GM21423 (cell line): ENCODE data around the gene GNAL.
A peak's percentile ranks its signal among the peaks of the same experiment; 100 is the strongest.
"Not testable (repeated sequence)": the region's sequence is repeated elsewhere in the genome, so short reads cannot be mapped to it uniquely, and the experiment has no call there.

Experiments used
- ATAC-seq: cut with Tn5 transposase; IDR thresholded peaks from one replicate; pipeline ENCODE4 v1.9.1; 2021; ENCODE audit warnings: mild to moderate bottlenecking, moderate library complexity; ENCODE audit not compliant: unreplicated experiment

The GNAL gene

DNA sequence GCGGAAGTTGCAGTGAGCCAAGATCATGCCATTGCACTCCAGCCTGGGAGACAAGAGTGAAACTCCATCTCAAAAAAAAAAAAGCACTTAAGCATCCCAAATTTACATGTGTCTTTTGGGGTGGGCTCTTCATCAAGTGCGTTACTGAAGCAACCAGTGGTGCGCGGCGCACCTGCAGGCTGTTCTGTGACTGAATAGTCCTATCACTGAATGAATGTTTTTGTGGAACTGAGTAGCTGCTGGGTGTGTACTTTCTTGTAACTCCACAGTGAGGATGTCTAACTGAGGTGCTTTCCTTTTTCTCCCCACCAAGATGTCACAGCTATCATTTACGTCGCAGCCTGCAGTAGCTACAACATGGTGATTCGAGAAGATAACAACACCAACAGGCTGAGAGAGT is 179.2 kb downstream of the GNAL start:
- no peak for ATAC-seq

DNA sequence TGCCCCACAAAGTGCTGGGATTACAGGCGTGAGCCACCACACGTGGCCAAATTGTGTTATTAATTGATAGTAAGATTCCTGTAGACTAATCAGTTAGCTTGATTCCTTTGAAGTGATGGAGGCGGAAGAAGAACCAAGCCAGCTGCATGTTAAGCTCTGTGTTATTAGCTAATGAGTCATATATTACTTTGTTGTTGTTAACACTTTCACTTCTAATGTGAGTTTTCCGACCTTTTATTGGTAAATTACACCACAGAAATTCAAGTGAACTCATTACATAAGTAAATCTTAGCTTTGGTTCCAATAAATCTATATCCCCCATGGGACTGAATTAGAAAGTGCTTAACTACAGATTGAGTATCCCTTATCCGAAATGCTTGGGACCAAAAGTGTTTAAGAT is 182.4 kb downstream of the GNAL start:
- no peak for ATAC-seq

DNA sequence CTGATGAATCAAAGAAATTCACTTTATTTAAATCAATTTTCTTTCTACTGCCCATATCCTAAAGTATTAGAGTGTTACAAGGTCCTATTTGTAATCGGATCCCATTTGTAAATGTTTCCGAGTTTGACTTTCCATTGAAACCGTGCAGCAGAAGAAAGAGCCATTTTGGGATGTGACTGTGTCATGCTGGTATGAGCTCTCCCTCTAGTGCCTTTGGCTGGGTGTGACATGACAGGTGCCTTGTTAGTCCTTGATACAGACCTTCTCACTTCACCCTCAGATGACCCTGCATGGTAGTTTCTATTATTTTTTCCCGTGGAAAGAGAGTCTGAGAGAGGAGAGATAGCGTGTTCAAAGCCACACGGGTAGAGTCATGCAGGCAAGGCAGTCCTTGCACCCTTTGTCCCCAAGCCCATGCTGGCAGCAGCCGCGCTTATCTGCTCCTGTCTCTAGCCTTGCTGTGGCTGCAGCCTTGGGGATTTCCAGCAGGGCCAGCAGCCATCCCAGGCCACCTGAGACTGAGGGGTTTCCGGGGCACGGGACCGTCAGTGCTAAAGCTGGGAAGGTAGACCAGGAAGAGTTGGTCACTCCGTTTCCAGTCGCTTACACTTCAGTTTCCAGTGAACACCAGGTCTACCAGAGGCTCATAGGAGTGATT is 183.5 kb downstream of the GNAL start:
- no peak for ATAC-seq

DNA sequence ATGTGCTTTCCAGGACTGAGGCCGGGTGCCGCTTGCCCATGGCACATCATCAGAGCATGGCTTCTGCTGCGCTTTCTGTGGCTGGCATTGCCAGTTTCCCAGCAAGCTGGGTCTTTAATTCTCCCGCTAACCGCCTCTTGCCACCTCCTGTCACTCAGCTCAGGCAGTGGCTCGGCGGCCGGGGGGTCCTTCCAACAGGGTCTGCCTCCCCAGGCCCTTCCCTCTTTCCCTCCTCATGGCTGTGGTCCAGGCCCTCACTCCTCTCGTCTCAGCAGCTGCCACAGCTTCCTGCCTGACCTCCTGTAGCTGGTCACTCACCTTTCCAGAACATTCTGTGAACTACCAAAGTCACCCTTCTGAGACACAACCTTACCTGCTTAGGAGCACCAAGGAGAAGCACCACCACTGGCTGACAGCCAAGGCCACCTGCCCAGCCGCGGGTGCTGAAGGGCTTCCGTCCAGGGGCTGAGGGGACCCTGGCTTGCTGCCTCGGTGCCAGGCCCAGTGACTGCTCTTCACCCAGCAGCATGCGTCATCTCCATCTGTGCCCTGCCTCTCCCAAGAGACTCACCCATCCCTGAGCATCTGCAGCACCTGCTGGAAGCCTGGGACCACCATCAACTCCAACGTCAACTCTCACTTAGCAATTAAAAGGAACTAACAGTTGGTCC is 184.7 kb downstream of the GNAL start:
- no peak for ATAC-seq

DNA sequence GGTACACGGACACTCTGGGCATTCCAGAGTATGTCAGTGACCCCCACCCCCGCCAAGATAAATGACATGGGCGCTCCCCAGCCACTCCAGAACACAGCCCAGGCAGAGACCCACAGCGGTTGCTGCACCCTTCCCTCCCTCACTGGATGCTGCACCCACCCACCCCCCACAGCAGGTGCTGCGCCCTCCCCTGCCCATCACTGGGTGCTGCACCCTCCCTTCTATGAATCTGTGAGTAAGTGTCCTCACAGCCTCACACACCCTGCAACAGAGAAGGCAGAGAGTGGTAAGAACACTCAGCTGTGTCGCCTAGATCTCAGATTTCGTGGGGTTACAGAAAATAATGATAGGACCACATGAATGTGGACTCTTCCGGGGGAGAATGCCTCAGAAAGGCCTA is 185.6 kb downstream of the GNAL start:
- ATAC-seq, result no peak

DNA sequence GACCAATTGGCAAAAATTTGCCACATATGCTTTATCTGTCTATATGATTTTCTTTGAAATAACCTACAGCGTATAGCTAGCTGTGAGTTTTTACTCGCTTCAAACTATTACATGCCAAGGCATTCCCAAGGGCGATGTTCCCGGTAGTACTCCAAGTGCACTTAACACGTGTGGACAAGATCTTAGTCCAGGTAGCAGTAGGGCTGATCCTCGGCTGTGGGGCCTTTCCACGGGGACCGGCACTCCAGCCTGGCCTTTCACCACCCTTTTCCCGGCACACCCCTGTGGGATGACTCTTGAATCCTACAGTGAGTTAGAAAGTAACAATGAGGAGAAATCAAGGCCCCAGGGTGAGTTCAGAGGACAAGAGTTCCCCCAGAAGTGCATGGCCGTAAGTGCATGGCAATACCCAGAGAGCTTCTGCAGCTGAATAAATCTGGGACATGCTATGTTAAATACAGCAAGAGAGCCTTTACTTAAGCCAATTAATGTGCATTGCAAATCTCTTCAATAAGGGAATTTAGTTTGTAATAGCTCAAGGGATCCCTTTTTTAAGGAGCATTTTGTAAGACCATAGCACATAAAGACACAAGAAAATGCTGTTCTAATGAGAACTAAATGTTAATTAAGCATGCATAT is 188.6 kb downstream of the GNAL start:
- no peak for ATAC-seq

DNA sequence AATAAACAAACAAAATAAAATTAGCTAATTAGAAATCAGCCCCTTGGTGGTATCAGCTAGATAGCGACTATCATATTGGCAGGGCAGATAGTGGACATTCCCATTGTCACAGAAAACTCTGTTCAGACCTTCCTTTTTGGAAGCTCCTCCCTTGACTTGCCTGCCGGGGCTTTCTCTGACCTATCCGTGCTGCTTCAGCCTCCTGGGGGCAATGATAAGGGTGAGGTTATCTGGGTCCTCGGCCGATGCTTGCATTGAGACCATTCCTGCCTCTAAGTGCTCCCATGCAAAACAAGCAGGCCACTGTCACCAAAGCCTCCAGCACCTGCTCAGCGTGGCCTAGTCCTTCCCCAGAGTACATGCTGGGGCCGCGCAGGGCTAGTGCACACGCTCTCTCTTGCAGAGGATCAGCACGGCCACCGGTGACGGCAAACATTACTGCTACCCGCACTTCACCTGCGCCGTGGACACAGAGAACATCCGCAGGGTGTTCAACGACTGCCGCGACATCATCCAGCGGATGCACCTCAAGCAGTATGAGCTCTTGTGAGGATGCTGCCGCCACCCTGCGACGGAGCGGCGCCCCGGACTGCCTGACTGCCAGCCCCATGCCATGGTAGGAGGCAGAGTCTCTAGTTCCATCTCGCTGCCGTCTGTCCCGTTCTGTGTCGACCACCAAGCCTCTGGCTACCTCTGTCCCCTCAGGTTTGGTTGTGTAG is 191.7 kb downstream of the GNAL start:
- no peak for ATAC-seq

DNA sequence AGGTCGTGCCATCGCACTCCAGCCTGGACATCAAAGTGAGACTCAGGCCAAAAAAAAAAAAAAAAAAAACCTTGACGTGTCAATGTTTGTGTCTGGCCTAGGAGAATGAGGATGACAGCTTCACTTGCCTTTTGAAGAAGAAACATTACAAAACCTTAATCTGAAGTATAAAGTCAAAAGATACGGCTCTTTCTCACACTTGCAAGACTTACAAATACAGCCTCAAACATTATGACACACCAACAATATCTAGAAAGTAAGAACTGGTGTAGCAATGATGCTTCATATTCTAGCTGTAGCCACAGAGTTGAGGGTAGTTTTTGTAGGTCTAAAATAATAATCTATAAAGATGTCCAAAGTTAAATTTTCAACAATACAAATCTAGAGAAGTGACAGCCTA is 193.6 kb downstream of the GNAL start:
- no peak for ATAC-seq

DNA sequence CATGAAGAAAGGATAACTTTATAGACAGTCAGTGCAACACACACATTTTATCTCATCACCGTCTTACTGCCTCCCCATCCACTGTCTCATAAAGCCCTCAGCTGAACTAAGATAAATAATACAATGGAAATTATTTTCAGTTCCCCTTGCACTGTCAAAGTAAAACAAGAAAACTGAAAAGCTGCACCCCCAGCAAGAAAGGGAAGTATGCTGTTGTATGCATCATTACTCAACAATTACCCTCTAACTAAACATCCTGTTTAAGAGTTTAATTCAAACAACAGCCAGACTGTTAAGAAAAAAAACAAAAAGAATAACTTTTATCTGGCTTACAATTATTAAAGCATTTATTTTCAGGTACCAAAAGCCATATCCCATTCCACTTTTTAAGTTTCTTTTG is 194.1 kb downstream of the GNAL start:
- peak; percentile 80 for ATAC-seq

DNA sequence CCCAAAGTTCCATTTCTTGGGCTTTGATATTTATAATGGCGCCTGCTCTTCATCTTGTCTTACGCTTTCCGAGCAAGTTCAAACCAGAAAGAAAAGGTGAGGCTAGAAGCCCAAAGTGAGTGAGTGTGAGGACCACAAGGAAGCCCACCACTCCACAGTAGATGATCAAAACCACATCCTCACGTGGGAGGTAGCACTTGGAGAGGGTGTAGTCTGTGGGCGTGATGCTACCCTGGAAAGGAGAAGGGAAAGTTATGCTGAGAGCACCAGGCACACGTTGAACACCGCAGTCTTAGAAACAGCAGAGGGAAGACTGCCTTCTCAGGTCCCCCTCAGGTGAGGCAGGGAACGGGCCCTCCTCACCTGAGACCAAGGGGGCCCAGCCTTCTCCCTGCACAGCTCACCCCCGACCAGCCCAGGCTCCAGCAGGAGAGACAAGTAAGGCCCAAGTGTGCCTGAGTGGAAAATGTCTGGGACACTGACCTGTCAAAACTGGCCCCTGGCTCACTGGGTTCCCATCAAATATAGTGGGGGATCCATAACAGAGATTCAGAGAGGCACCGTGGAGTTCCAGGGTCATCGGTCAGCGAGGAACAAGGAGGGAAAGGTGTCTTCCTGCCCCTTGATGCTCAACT is 195.4 kb downstream of the GNAL start:
- ATAC-seq, result no peak

DNA sequence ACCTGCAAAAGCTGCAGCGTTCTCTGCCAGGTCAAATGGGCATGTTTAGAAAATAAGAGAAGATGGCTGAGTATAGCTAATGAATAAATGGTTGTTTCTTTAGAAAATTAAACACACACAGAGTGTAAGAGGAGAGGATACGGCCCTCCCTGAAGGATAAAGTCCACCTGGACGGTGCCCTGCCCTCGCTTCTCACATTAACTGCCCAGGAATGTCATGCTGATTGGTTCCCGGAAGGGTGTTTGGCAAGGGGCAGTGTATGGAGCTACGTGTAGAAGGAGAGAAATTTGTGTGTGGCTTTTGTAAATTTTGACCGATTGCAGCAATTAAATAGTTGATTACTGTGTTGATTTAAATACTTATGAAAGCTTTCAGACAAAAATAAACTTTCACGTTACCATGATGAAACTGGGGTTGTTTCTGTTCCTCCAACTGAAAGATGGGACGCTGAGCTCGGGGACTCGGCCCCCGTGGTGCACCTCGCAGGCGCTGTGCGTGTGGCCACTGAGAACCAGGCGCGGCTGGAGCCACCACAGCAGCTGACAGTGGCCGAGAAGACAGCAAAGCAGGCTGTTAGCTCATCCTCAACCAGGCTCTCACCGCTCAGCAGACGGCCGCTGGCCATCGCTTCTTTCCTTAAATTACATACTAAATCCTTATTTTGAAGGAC is 196.3 kb downstream of the GNAL start:
- ATAC-seq, result no peak

DNA sequence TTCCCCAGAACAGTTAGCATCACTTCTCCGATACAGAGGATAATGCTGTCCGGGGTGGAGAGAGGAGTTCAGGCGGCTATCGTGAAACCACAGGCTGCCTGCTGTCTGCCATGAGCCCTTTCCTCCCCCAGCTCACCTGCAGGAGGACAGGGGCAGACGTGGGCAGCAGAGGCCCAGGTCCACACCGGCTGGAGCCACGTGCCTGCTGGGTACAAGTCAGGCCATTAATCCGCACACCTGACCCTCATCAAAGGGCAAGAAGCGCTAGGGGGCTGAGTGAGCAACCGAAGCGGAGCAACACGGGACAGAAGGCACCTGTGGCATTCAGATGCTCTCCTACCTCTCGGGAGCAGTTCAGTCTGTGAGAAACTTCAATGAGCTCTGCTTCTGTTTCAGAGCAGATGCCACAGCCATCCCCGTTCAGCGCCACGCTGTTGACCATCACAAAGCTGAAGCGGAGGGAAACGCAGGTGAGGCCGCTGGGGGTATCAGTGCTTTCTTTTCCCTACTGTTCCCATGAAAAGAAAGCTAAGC is 197.6 kb downstream of the GNAL start:
- no peak for ATAC-seq

DNA sequence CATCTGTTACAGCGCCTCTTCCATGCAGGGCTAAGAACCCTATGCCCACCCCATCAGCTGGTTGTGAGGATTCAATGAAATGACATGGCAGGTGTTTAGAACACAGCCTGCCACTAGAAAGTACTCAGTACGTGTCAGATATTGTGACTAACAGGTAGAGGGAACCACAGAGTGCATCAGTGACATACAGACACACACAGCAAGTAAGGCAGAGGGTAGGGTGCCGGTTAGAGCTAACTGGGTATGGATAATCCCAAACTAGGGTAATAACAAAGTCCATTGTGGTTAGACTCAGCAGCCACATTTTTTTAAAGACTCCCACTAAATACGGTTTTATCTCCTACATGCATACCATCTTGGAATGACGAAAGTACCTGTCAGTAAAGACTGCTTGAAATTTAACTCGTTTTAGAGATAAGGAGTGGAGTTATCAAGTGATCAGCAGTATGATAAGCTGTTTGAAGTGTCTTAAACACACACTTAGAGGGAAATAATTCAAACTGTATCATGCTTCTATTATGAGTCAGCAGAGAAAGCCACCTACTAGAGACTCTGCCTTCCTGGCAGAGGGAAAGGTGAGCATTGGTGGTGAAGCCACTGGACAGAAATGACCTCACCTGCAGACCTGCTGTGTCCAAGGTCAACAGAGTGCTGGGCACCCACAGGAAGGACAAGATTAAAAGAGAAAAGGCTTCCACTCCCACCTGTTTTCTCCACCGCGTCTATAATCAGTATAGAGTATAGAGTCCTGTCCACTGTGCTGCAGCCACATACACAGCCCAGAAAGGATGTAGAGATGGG is 198.5 kb downstream of the GNAL start:
- no peak for ATAC-seq

DNA sequence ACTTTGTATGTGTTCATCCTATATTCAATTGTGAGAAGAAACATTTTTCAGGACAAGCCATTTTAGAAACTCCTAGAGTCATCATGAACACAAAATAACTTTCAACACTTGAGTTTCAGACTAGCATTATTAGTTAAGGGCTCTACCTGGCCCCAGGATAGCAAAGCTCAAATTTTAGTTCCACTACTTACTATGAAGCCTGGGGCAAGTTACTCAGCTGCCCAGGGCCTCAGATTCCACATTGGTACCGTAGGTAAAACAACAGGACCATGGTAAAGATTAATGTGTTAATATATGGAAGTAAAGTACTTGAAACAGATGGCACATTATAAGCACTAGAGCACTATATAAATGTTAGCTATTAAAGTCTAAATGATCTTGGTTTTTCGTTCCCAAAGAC is 199.7 kb downstream of the GNAL start:
- no peak for ATAC-seq

DNA sequence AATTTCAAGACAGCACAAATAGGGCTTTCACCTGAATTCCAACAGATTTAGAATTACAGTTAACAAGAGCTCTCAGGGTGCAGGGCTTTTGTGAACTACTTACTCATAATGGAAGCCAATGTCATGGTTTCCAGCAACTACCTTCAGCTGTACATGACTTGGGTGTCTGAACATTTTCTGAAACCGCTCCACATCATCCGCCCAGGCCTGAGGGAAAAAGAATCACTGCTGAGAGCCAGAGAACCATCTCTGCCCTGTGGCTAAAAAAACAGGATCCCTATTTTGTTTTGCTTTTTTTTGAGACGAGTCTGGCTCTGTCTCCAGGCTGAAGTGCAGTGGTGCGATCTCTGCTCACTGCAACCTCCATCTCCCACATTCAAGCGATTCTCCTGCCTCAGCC is 200.2 kb downstream of the GNAL start:
- ATAC-seq, result no peak

DNA sequence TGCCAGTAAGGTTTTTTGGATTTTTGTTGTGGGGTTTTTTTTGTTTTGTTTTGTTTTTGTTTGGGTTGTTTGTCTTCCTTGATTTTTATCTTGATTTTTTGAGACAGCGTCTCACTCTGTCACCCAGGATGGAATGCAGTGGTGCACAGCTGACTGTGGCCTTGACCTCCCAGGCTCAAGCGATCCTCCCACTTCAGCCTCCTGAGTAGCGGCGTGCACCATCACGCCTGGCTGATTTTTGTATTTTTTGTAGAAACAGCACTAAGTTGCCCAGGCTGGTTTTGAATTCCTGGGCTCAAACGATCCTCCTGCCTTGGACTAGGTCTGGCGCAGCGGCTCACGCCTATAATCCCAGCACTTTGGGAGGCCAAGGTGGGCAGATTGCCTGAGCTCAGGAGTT is 202.7 kb downstream of the GNAL start:
- no peak for ATAC-seq

DNA sequence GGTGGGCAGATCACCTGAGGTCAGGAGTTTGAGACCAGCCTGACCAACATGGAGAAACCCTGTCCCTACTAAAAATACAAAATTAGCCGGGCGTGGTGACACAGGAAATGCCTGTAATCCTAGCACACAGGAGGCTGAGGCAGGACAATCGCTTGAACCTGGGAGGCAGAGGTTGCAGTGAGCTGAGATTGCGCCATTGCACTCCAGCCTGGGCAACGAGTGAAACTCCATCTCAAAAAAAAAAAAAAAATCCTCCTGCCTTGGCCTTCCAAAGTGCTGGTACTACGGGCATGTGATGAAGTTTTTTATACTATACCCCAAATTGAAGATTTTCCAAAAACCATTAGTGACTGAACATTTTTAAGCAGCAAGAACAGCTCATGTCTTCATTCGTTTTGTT is 203.4 kb downstream of the GNAL start:
- not testable (repeated sequence) for ATAC-seq

DNA sequence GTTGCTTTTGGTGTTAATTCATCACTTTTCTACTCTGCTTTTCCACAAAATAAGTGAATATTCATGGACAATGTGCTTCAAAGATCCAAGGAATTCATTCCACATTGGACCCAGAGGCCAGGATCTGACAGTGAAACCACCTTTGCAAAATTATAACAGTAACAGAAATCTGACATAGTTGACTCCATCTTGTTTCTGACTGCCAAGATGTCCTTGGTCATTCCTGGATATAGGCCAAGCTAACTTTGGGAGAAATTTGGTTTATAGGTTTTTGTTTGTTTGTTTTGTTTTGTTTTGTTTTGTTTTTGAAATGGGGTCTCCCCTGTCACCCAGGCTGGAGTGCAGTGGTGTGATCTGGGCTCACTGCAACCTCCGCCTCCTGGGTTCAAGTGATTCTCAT is 208.7 kb downstream of the GNAL start:
- ATAC-seq, result no peak

DNA sequence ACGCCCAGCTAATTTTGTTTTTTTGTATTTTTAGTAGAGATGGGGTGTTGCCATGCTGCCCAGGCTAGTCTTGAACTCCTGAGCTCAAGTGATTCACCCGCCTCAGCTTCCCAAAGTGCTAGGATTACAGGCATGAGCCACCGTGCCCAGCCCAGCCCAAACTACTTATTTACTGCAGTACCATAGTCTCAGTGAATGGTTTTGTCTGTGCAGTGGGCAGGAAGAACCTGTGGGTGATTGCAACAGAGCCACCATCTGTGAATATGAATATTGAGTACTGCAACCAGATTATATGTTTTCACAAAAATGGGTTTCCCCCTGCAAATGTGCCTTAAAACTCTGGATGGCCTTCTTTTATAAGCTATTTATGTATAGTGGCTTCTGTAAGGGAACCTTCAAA is 210.0 kb downstream of the GNAL start:
- no peak for ATAC-seq
